ENCODE data around the gene SMIM38.

- TF ChIP-seq CTCF (IDR thresholded peaks at IDR 0.05; ENCODE audit: insufficient read depth, low read depth, low read length) (no peak), EZH2 (IDR thresholded peaks at IDR 0.05; ENCODE audit: insufficient read depth, low read length) (no peak)
Measured at GRCh38 chr11:69203381-69203780, 47.6 kb downstream of the SMIM38 start.
